BLaER1 treated with 17β-estradiol and CSF1 and Interleukin-3, amounts not matched to agents 10 nM and 100 nM (cell line): ENCODE data around the gene SLC24A5.

Source experiments
- H3K27ac ChIP-seq, 11 experiments: shearing (Covaris generic); formaldehyde crosslinking; 2 replicates each; pipeline ENCODE4 v1.8.1; 2022
- H3K27me3 ChIP-seq, 11 experiments: shearing (Covaris generic); formaldehyde crosslinking; 2 replicates each; pipeline ENCODE4 v1.8.1; 2022
- H3K36me3 ChIP-seq, 11 experiments: shearing (Covaris generic); formaldehyde crosslinking; 2 replicates each; pipeline ENCODE4 v1.8.1; 2022
- H3K4me1 ChIP-seq, 10 experiments: shearing (Covaris generic); formaldehyde crosslinking; 2 replicates each; pipeline ENCODE4 v1.8.1; 2022
- H3K4me2 ChIP-seq, 11 experiments: shearing (Covaris generic); formaldehyde crosslinking; 2 replicates each; pipeline ENCODE4 v1.8.1; 2022
- H3K4me3 ChIP-seq, 10 experiments: shearing (Covaris generic); formaldehyde crosslinking; 2 replicates each; pipeline ENCODE4 v1.8.1; 2022
- H3K9ac ChIP-seq, 11 experiments: shearing (Covaris generic); formaldehyde crosslinking; 2 replicates each; pipeline ENCODE4 v1.8.1; 2022
- H3K9me3 ChIP-seq, 11 experiments: shearing (Covaris generic); formaldehyde crosslinking; replicated peaks in 1 of 11; 2 replicates each; pipeline ENCODE4 v1.8.1; 2022
- H4K20me1 ChIP-seq, 11 experiments: shearing (Covaris generic); formaldehyde crosslinking; 2 replicates each; pipeline ENCODE4 v1.8.1; 2022
- Cebpa-rat ChIP-seq, 11 experiments: shearing (Covaris generic); IDR thresholded peaks; 2 replicates each; pipeline ENCODE4 v1.8.1; 2022

SLC24A5 gene

DNA sequence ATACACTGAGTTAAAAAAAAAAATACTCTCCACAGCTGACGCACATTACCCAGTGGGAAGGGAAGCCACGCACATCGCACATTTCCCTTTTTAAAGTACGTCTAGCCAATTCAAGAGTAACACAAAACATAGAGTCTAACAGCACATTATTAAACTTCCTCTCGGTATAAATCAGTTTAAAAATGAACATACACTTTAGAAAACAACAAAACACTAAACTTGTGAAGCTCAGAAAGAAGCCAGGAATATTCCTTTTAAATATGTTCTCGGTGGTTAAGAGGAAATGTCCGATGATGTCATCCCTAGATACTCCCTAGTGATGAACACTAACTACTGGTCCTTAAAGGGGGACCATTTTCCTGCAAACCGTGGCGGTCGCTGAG, 56.6 kb downstream of the SLC24A5 start:
- H3K4me3 ChIP-seq = peak overlapping the region; percentile 56 to 74 (median 64)
- no peaks in the 10 kb centered on the region; a peak in 1 of 22 replicates for H3K27me3 ChIP-seq
- peak overlapping the region; percentile 47 to 68 (median 58); a peak in 19 of 22 replicates for H3K4me2 ChIP-seq
- peaks cover 0 to 8% (median 0%) of the 10 kb centered on the region in 10 experiments; a peak in 5 of 20 replicates for H3K4me1 ChIP-seq
- H3K36me3 ChIP-seq = no peaks in the 10 kb centered on the region
- peaks cover 0 to 7% (median 0%) of the 10 kb centered on the region in 11 experiments; a peak in 3 of 22 replicates for H3K9me3 ChIP-seq
- peak overlapping the region in 9 of 11 experiments; percentile 62 to 80 (median 67); a peak in 11 of 22 replicates for H3K27ac ChIP-seq
- no peak for TF ChIP-seq Cebpa-rat (IDR thresholded peaks at IDR 0.05)
- H4K20me1 ChIP-seq = no peaks in the 10 kb centered on the region
- H3K9ac ChIP-seq = peak overlapping the region; percentile 68 to 85 (median 76); a peak in 21 of 22 replicates

DNA sequence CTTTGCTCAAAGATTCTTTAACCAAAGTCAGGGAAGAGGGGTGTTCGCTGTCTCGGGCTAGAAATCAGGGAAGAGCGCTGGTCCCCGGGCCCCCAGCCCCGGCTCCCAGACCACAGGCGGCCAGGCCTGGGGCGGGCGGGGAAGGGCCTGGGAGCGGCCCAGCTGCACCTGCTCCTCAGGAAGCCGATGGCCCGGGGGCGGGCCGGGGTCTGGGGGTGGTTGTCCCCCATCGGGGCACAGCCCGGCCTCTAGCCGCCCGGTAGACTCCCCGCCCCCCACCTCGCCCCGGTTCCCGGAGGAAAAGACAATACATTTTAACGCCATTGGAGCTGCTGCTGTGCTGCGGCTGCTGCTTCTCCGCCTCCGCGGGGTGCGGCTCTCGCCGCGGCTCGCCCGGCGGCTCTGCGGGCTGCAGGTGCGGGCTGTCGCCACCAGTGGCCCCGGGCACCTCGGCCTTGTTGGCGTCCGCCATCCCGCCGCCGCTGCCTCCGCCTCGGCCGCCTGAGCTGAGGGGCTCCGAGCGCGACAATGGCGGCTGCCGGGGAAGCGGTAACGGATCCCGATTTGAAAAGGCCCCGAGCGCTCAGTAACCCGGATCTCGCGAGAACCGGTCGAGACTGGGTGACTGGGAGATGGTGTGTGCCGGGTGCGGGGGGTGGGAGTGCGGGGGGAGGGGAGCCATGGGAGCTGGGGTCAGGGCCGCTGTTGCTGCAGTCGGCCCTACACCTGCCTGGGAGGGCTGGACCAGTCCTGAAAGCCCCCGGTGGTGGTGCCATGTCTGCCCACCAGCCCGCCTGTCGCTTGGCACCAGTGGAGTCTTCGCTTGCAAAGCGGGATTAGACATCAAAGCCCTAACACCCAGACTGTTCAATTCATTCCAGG, 57.2 kb downstream of the SLC24A5 start, which contains the start of gene MYEF2:
MYEF2 (minus strand) TSS at position 530 of the 882 bp plus-strand sequence; CDS start at position 472, 58 bp downstream.
- H3K27me3 ChIP-seq = no peaks in the 10 kb centered on the region; a peak in 1 of 22 replicates
- no peaks in the 10 kb centered on the region for H4K20me1 ChIP-seq
- peak within 1 kb of the TSS; percentile 68 to 85 (median 76) for H3K9ac ChIP-seq
- TF ChIP-seq Cebpa-rat (IDR thresholded peaks at IDR 0.05) = no peak
- no peaks in the 10 kb centered on the region for H3K36me3 ChIP-seq
- H3K27ac ChIP-seq = peak within 1 kb of the TSS; percentile 59 to 80 (median 66); a peak in 21 of 22 replicates
- H3K4me3 ChIP-seq = peak within 1 kb of the TSS; percentile 56 to 74 (median 64)
- peaks cover 0 to 8% (median 0%) of the 10 kb centered on the region in 10 experiments; a peak in 5 of 20 replicates for H3K4me1 ChIP-seq
- H3K4me2 ChIP-seq = peak within 1 kb of the TSS; percentile 47 to 68 (median 58)
- H3K9me3 ChIP-seq = peaks cover 0 to 7% (median 0%) of the 10 kb centered on the region in 11 experiments; a peak in 3 of 22 replicates

DNA sequence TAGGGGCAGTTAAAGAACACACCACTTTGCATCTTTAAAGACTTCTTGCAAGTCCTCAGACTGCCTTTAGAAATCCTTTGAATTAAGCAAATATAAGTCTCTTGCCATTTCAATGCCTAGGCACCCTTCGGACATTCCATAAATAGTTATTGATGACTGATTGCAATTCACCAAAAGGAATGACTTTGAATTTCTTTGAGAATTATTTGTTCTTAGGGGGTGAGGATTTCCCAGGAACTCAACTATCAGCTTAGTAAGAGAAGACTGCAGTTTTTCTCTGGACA, 57.8 kb downstream of the SLC24A5 start:
- Histone ChIP-seq H3K9ac (0 out of 22 replicates have a peak overlapping the region, but pooled peaks of 1 of the 11 experiments have one; percentile 76), H3K9me3 (peaks cover 0 to 3% (median 0%) of the 10 kb centered on the region in 11 experiments; a peak in 2 of 22 replicates), H3K4me3 (peak overlapping the region; percentile 56 to 74 (median 64); a peak in 14 of 20 replicates), H3K36me3 (no peaks in the 10 kb centered on the region), H3K4me2 (peak overlapping the region in 9 of 11 experiments; percentile 33 to 68 (median 58); a peak in 8 of 22 replicates), H3K27ac (no peak overlapping the region), H4K20me1 (no peaks in the 10 kb centered on the region), H3K4me1 (peaks cover 0 to 8% (median 0%) of the 10 kb centered on the region in 10 experiments; a peak in 5 of 20 replicates), H3K27me3 (no peaks in the 10 kb centered on the region; a peak in 1 of 22 replicates)
- no peak for TF ChIP-seq Cebpa-rat (IDR thresholded peaks at IDR 0.05)

DNA sequence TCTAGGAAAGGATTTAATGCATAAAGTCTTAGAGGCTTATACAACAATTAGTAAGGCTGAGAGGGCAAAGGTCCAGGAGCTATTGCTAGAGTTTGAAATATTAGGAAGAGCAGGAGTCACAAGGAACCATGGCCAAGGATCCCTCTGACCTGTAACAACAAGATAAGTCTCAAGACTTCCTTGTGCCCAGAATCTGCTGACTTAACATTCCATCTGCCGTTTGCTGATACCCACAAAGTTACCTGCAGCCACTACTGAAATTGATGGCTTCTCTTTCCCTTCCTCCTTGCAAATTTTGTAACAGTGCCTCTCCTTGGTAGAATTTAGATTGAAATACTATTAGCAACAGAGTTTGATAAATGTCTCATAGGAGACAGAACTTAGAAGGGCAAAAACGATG, 62.0 kb downstream of the SLC24A5 start:
- Histone ChIP-seq H4K20me1 (no peaks in the 10 kb centered on the region), H3K9me3 (no peaks in the 10 kb centered on the region), H3K4me1 (no peaks in the 10 kb centered on the region), H3K4me3 (no peak overlapping the region), H3K4me2 (no peak overlapping the region), H3K36me3 (no peaks in the 10 kb centered on the region), H3K27me3 (no peaks in the 10 kb centered on the region; a peak in 1 of 22 replicates), H3K27ac (no peak overlapping the region), H3K9ac (no peak overlapping the region)
- TF ChIP-seq Cebpa-rat (IDR thresholded peaks at IDR 0.05) = no peak

DNA sequence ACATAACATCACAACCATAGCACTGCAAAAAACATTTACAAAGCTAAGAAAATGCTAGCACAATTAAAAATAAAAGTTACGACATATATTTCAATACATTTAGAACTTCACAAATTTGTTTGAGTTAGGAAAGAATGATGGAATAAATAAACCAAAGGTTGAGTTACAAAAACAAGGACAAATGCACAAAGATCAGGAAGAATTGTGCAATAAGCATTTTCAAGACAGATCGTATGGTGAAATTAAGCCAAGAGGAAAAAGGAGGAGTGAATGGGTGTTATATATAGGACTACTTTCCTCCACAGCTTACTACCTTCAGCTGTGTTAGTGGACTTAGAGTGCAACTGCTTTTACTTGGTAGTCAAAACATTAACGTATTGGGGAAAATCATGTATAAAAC, 64.7 kb downstream of the SLC24A5 start:
- Histone ChIP-seq H3K27ac (no peak overlapping the region), H3K4me1 (no peaks in the 10 kb centered on the region), H3K9me3 (no peaks in the 10 kb centered on the region), H3K36me3 (no peaks in the 10 kb centered on the region), H3K27me3 (no peaks in the 10 kb centered on the region), H3K4me2 (no peak overlapping the region), H4K20me1 (no peaks in the 10 kb centered on the region), H3K9ac (no peak overlapping the region), H3K4me3 (no peak overlapping the region)
- TF ChIP-seq Cebpa-rat (IDR thresholded peaks at IDR 0.05) = peak in 1 of 11 experiments; percentile 47; a peak in 2 of 22 replicates

DNA sequence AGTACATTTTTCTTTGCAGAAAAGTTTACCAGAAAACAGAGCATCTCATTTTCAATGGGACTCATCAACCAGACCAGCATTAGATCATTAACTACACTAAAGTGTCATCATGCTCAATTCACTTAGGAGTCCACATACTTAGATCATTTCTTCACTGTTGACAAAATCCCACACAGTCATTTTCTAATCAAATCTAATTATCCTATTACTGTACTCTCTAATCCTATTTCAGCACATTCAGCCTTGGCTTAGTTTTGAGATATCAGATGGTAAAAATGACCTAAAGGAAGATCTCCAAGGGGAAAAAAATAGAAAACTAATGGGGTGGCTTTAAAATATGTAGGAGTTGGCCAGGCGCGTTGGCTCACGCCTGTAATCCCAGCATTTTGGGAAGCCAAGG, 65.5 kb downstream of the SLC24A5 start:
- H4K20me1 ChIP-seq = no peaks in the 10 kb centered on the region
- TF ChIP-seq Cebpa-rat (IDR thresholded peaks at IDR 0.05) = no peak
- no peaks in the 10 kb centered on the region for H3K4me1 ChIP-seq
- H3K4me2 ChIP-seq = no peak overlapping the region
- no peak overlapping the region for H3K27ac ChIP-seq
- no peaks in the 10 kb centered on the region for H3K9me3 ChIP-seq
- H3K36me3 ChIP-seq = no peaks in the 10 kb centered on the region
- H3K4me3 ChIP-seq = no peak overlapping the region
- no peak overlapping the region for H3K9ac ChIP-seq
- no peaks in the 10 kb centered on the region for H3K27me3 ChIP-seq

DNA sequence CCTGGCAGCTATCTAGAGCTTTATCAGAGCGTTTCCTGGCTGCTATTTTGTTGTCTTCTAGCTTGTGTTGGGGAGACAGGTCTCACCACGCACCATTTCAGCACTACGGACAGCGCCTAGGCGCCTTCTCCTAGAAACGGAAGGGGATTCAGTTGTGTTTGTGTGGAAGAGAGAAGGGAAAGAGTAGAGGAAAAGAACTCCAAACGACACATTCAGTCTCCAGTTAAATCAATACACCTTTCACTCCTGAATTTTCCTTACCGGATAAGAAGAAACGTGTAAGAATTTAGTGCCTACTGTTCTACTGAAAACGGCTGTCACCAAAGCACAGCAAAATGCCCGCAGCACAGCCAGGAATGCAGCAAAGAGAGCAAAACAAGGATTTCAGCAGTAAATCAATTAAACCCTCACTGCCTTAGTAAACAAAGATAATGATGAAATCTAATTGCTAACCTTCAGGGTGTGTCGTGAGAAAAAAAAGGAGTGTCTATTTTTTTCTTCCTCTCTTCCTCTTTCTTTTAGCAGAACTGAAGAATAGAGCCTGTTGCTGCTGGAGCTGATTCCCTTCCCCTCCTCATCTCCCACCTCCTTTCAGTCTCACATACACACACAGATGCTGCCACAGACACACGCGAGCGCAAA, 70.3 kb downstream of the SLC24A5 start:
- Histone ChIP-seq H3K9ac (no peak overlapping the region), H3K4me1 (no peaks in the 10 kb centered on the region), H3K9me3 (no peaks in the 10 kb centered on the region), H3K36me3 (no peaks in the 10 kb centered on the region), H3K4me2 (no peak overlapping the region), H4K20me1 (no peaks in the 10 kb centered on the region), H3K27ac (no peak overlapping the region), H3K27me3 (no peaks in the 10 kb centered on the region), H3K4me3 (no peak overlapping the region)
- no peak for TF ChIP-seq Cebpa-rat (IDR thresholded peaks at IDR 0.05)

DNA sequence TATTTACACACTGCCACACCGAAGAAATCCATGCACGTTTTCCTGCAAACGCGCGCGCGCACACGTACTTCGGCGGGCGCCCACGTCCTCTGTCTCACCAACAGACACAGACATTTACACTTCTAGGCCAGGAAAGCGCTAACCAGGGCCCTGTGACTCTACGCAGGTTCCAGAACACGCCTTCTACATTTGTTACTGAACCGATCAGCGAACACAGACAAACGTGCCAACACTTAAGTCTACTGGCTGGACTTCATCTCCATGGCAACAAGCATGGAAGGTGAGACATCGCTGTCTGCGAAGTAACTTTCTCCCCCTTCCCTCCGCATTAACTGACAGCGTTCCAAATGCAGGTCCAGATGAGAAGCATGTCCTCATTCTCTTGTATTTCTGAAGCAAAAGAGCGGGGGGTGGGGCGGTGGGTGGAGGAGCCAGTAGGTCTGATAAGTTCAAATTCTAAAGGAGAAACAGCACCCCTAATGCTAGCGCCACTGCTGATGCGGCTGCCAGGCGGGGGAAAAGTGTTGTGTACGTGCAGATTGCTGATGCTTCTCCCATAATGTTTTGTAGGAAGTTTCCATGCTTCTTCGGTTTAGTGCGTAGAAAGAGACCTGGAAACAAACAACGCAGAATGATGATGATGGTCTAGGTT, 70.9 kb downstream of the SLC24A5 start, which contains the start of gene CTXN2:
CTXN2 (plus strand) TSS at position 92 of the 652 bp plus-strand sequence. CDS start 9,636 bp downstream, outside the sequence.
- no peaks in the 10 kb centered on the region for H3K27me3 ChIP-seq
- no peak within 1 kb of the TSS for H3K4me3 ChIP-seq
- H3K9ac ChIP-seq = no peak within 1 kb of the TSS
- no peaks in the 10 kb centered on the region for H3K4me1 ChIP-seq
- no peak within 1 kb of the TSS for H3K4me2 ChIP-seq
- no peaks in the 10 kb centered on the region for H4K20me1 ChIP-seq
- TF ChIP-seq Cebpa-rat (IDR thresholded peaks at IDR 0.05) = no peak
- H3K27ac ChIP-seq = no peak within 1 kb of the TSS
- H3K9me3 ChIP-seq = no peaks in the 10 kb centered on the region
- H3K36me3 ChIP-seq = no peaks in the 10 kb centered on the region
